Measurements from ENCODE around the gene WHRN.

Gene WHRN

GRCh38 chr9:114414346-114414745, 90.9 kb downstream of the WHRN start:
- no peak for DNase-seq (ENCODE audit: low read depth in 2 of 2)
- no peak overlapping the region for H3K4me3 ChIP-seq (replicated peaks in 1 of 2; ENCODE audit: low read depth in 2 of 2, low read length in 2 of 2)
- TF ChIP-seq CTCF (IDR thresholded peaks at IDR 0.05; ENCODE audit: low read depth, low read length) = no peak

GRCh38 chr9:114413861-114414301, 91.4 kb downstream of the WHRN start:
- no peak for TF ChIP-seq CTCF (IDR thresholded peaks at IDR 0.05; ENCODE audit: low read depth, low read length)
- no peak overlapping the region for H3K4me3 ChIP-seq (replicated peaks in 1 of 2; ENCODE audit: low read depth in 2 of 2, low read length in 2 of 2)
- peak; percentile 31 to 64 for DNase-seq (ENCODE audit: low read depth in 2 of 2)

GRCh38 chr9:114412048-114412683, 93.1 kb downstream of the WHRN start:
- no peak overlapping the region for H3K4me3 ChIP-seq (replicated peaks in 1 of 2; ENCODE audit: low read depth in 2 of 2, low read length in 2 of 2)
- no peak for DNase-seq (ENCODE audit: low read depth in 2 of 2)
- TF ChIP-seq CTCF (IDR thresholded peaks at IDR 0.05; ENCODE audit: low read depth, low read length) = no peak

- no peak overlapping the region for H3K4me3 ChIP-seq (replicated peaks in 1 of 2; ENCODE audit: low read depth in 2 of 2, low read length in 2 of 2)
- TF ChIP-seq CTCF (IDR thresholded peaks at IDR 0.05; ENCODE audit: low read depth, low read length) = no peak
- no peak for DNase-seq (ENCODE audit: low read depth in 2 of 2)
Observed at GRCh38 chr9:114411452-114411851, 93.8 kb downstream of the WHRN start.

GRCh38 chr9:114410910-114411309, 94.4 kb downstream of the WHRN start:
- DNase-seq (ENCODE audit: low read depth in 2 of 2) = no peak
- no peak for TF ChIP-seq CTCF (IDR thresholded peaks at IDR 0.05; ENCODE audit: low read depth, low read length)
- H3K4me3 ChIP-seq (replicated peaks in 1 of 2; ENCODE audit: low read depth in 2 of 2, low read length in 2 of 2) = no peak overlapping the region

- no peak overlapping the region for H3K4me3 ChIP-seq (replicated peaks in 1 of 2; ENCODE audit: low read depth in 2 of 2, low read length in 2 of 2)
- no peak for TF ChIP-seq CTCF (IDR thresholded peaks at IDR 0.05; ENCODE audit: low read depth, low read length)
- DNase-seq (ENCODE audit: low read depth in 2 of 2) = no peak
Observed at GRCh38 chr9:114409842-114410241, 95.4 kb downstream of the WHRN start.

Measured in cardiac fibroblast (primary cell).